Fibroblast of mammary gland (primary cell): ENCODE measurements around the gene MANSC1.
A peak's percentile ranks its signal among the peaks of the same experiment; 100 is the strongest.

ENCODE experiments used
- DNase-seq: peaks from one replicate; pipeline ENCODE4 v3.0.0-alpha.2; 2010; ENCODE audit warnings: low read depth
- H3K4me3 ChIP-seq: 2 replicates; pipeline ENCODE4 v1.5.1; 2011; ENCODE audit warnings: low read depth, mild to moderate bottlenecking, low read length, moderate library complexity; ENCODE audit not compliant: control insufficient read depth
- TF ChIP-seq, protein P1 (sequence below): conservative IDR thresholded peaks from 2 replicates; pipeline ENCODE4 v1.5.1; 2011; ENCODE audit warnings: low read depth, low read length, inconsistent platforms; ENCODE audit not compliant: control insufficient read depth, insufficient read depth

Gene MANSC1

GRCh38 chr12:12378616-12379015, 28.6 kb upstream of the MANSC1 start:
- DNase-seq: no peak
- TF ChIP-seq, protein P1, sequence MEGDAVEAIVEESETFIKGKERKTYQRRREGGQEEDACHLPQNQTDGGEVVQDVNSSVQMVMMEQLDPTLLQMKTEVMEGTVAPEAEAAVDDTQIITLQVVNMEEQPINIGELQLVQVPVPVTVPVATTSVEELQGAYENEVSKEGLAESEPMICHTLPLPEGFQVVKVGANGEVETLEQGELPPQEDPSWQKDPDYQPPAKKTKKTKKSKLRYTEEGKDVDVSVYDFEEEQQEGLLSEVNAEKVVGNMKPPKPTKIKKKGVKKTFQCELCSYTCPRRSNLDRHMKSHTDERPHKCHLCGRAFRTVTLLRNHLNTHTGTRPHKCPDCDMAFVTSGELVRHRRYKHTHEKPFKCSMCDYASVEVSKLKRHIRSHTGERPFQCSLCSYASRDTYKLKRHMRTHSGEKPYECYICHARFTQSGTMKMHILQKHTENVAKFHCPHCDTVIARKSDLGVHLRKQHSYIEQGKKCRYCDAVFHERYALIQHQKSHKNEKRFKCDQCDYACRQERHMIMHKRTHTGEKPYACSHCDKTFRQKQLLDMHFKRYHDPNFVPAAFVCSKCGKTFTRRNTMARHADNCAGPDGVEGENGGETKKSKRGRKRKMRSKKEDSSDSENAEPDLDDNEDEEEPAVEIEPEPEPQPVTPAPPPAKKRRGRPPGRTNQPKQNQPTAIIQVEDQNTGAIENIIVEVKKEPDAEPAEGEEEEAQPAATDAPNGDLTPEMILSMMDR: no peak

GRCh38 chr12:12376646-12377448, 26.8 kb upstream of the MANSC1 start:
- TF ChIP-seq, protein P1: peak; percentile 62
- no peak overlapping the region for H3K4me3 ChIP-seq
- DNase-seq: peak; percentile 85

More at GRCh38 chr12:12378616-12379015, 28.6 kb upstream of the MANSC1 start:
- no peak overlapping the region for H3K4me3 ChIP-seq

- DNase-seq: no peak
- no peak overlapping the region for H3K4me3 ChIP-seq
- TF ChIP-seq, protein P1: no peak
Observed at GRCh38 chr12:12372946-12373722, 23.1 kb upstream of the MANSC1 start.

GRCh38 chr12:12367482-12367998, 17.5 kb upstream of the MANSC1 start:
- DNase-seq: no peak
- H3K4me3 ChIP-seq: no peak overlapping the region
- TF ChIP-seq, protein P1: no peak

GRCh38 chr12:12366701-12367481, 16.8 kb upstream of the MANSC1 start:
- no peak overlapping the region for H3K4me3 ChIP-seq
- TF ChIP-seq, protein P1: no peak

DNA sequence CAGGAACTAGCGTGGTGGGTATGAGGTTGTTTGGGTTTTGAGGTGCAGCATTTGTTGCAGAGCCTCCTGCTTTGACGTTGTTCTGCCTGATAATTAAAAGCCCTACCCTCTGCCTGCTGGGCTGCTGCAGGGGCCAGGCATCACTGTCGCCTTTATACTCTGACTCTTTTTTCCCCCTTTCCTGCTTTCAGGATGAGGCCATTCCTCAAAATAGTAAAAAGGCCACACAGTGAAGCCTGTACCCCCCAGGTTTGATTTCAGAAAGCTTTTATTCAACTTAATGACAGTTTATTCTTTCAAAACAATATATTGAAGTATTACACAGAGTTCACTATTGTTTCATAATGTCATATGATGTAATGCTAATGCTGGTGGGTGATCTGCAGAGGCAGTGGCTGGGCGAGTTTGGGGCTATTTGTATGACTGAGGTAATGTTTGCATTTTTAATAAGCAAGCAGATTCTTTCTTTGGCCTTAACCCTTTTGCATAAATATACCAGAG, 15.9 kb upstream of the MANSC1 start:
- DNase-seq: peak; percentile 20
- TF ChIP-seq, protein P1: no peak

More at GRCh38 chr12:12366701-12367481, 16.8 kb upstream of the MANSC1 start:
- no peak for DNase-seq

More for the DNA sequence above, 15.9 kb upstream of the MANSC1 start:
- H3K4me3 ChIP-seq: no peak overlapping the region
